Erythroblast (primary cell): ENCODE results near the gene SEMA3F.

Source experiments
- DNase-seq, 2 experiments: peaks; one replicate each; lab custom pipeline; 2025; lab: John Stamatoyannopoulos, UW
- GATA1 ChIP-seq: IDR thresholded peaks from 2 replicates; pipeline ENCODE4 v1.6.1; 2011; ENCODE audit warnings: low read depth, mild to moderate bottlenecking, control low read depth, low read length, moderate library complexity
- POLR2A ChIP-seq: IDR thresholded peaks from 2 replicates; pipeline ENCODE4 v1.6.1; 2011; ENCODE audit warnings: mild to moderate bottlenecking, low read length

SEMA3F gene

DNA sequence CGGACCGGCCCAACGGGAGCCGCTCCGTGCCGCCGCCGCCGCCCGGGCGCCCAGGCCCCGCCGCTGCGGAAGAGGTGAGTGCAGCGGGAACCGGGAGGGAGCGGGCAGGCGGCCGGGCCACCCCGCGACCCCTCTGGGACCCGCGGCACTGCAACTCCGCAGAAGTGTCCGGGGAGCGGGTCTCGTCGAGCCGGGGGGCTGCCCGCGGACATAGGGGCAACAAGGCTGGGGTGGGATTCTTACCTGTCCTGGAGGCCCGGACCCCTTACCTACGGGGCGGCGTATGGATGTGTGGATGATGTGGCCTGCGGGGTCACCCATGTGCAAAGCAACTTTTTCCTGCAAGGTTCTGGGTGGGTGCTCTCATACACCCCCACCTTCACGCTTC, 361 bp downstream of the SEMA3F start:
- DNase-seq, result no peak
- no peak for TF ChIP-seq POLR2A

DNA sequence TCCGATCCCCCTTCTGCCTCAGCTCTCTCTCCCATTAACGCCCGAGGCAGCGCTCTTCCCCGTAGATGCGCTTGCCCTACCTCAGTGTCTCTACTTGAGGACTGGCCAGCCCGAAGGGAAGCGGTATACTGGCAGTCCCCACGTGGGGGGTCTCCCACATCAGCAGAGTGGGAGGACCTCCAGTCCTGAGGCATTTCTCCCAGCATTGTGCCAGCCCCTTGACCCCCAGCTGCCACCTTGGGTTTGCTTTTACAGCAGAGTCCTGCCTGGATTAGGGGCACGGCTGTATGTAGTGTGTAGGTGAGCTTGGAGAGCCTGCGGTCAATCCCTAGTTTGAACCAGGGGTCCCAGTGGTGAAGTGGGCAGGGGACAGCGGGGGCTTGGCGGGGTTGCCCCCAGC, 767 bp downstream of the SEMA3F start:
- DNase-seq, result no peak
- no peak for TF ChIP-seq POLR2A
- TF ChIP-seq GATA1, result no peak

DNA sequence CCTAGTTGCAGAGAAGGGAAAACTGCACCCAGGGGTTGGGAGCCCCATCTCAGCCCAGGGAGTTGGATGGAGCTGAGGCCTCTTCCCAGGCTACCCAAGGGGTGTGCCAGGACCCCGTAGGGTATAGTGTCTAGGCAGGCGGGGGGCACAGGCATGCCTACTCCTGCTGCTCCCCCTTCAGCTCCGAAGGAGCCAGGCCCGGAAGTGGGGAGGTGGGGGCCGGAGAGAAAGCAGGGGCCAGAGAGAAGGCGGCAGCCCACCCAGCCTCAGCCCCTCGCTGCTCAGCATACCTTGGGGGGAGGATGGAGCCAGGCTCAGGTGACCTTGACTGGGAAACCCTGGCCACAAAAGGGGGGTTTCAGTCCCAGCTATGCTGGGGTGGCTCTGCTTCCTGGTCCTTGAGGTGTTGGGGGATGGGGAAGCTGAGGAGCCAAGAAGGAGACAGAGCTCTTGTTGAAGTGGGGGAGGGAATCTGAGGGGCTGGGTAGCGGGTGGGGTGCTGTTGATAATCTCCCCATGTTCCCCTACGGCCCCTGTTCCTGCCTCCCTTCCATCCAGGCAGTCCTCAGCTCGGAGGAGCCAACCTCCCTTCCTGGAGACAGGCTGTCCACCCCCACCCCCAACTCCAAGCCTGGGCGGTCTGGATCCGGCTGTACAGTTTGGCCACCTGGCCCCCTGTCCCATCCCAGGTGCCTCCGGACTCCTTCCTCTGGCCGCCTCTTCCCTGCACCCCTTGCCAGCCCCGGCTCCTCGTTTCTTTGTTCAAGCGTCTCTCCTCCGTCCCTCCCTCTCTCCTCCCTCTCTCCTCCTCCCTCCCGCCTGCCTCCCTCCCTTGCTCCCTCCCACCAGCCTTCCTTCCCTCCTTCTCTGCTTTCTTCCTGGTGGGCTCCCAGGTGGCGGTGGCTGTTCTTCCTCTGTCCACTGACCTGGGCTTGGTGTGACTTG, 1.7 kb downstream of the SEMA3F start:
- DNase-seq, result no peak
- no peak for TF ChIP-seq GATA1
- no peak for TF ChIP-seq POLR2A

DNA sequence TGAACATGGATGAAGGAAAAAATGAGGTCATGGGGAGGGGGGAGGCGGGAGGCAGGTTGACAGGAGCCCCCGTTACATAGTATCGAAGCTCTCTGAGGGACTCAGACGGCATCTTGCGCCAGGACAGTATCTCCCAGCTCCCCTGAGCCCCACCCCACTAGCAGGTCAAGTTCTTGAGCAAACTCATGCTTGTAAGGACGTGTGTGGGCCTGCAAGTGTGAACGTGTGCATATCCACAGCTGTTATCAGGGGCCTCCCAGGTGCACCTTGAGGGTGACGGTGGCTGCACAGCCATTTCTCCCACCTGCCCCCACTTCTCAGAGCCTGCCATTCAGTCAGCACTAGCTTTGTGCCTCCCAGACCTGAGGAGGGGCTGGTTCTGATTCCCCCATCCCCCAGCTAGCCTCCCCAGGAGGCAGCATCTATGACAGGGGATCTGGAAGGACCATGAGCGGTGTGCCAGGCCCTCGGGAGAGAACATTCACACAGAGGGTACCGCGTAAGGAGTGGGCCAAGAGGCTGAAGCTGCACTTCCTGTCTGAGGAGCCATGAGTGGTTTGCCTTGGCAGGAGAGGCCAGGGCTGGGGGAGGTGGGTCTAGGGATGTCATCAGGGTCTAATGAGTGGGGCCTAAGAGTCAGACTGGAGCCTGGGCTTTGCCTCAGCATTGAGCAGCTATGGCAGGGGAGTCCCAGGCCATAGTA, 2.9 kb downstream of the SEMA3F start:
- TF ChIP-seq POLR2A (no peak), GATA1 (no peak)
- DNase-seq, result no peak

DNA sequence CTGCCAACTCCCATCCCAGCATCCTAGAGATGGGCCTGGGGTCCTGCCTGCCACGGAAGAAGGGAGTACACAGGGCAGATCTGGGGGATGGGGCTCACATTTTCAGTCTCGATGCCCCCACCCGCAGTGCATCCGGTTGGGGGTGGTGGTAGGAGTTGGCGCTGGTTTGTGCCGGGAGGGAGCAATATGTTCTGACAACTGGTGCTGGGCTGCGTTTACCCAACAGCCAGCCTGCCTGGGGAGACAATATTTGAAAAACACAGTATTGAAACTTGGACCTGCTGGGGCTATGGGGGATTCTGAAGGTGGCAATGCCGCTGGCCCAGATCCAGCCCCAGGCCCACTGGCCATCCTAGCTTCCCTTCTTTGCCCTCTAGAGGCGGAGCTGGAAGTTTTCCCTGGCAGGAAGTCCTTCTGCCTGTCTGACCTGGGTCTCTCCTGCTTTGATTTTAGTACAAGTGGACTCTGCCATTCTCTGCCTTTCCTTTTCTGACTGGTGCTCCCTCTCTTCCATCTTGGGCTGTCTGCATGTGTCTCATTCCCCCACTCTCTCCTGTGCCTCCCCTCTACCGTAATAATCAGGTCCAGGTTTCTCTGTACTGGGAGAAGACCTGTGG, 3.5 kb downstream of the SEMA3F start:
- DNase-seq, result no peak
- no peak for TF ChIP-seq GATA1
- TF ChIP-seq POLR2A, result no peak

DNA sequence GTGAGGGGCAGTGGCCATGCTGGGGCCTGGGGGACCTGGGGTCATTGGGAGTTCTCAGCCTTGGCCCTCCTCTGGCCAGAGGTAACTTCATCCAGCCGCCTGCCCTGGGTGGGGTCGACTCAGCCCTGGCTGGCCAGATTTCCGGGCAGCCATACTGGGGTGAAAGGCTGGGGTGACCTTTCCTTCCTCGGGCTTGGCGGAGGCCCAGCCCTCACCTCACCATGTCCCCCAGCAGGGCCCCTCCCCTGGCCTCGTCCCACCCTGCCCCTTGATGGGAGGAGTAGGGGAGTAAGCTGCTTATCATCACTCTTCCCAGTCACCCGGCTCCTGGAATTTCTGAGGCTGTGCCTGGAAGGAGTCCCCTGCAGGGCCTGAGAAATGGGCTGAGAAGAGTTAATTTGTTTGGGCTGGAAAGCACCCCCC, 5.4 kb downstream of the SEMA3F start:
- DNase-seq, result no peak
- no peak for TF ChIP-seq POLR2A
- no peak for TF ChIP-seq GATA1

DNA sequence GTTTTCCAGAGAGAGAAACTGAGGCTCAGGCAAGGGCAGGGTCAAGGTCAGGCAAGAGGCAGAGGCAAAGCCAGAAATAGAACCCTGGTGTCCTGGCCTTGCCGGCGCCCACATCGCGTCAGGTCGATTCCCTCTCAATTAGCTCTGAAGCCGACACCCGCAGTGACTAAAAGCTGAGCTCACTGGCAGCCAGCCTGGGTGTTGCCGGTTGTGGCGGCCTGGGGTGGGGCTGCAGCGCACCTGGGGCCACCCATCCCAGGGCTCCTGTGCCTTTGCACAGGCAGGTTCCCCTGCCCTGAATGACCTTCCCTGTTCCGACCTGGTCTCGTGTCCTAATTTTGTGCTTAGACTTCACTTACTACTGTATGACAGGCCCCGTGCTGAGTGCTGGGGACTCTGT, 6.2 kb downstream of the SEMA3F start:
- no peak for DNase-seq
- no peak for TF ChIP-seq POLR2A
- no peak for TF ChIP-seq GATA1

DNA sequence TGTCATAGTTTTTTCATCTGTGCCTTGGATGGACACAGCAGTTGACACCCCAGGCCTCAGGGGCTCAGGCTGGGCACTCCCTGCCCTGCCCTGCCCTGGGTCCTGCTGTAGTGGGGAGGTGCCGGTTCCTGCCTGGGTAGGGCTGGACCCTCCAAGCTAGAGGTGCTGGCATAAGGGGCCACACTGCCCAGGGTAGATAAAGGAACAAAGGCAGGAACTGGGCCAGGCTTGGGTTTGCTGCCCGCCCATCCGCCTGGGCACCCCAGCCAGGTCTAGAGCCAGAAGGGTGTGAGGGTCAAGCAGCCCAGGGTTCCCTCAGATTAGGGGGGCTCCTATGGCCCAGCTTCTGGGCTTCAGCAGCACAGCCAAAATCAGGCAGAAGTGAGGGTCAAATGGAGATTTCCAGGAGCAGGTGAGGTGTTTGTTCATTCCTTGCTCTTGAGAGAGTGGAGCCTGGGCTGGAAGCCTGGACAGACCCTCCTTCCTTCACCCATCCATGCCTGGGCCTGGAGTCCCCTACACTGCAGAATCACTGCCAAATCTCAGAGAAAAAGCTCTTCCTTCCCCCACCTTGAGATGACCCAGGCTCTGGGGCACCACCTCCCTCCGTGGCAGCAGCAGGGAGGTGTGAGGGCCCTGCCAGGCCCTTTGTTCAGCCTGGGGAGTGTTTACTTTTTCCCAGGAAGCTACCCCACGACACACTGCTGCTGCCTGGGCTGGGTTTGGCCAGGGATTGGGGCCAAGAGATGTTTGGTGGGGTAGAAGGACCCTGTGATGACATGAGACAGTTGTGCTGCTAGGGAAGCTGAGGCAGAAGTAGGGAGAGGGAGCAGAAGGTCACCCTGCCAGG, 7.1 kb downstream of the SEMA3F start:
- TF ChIP-seq GATA1 (no peak), POLR2A (no peak)
- DNase-seq, result no peak

DNA sequence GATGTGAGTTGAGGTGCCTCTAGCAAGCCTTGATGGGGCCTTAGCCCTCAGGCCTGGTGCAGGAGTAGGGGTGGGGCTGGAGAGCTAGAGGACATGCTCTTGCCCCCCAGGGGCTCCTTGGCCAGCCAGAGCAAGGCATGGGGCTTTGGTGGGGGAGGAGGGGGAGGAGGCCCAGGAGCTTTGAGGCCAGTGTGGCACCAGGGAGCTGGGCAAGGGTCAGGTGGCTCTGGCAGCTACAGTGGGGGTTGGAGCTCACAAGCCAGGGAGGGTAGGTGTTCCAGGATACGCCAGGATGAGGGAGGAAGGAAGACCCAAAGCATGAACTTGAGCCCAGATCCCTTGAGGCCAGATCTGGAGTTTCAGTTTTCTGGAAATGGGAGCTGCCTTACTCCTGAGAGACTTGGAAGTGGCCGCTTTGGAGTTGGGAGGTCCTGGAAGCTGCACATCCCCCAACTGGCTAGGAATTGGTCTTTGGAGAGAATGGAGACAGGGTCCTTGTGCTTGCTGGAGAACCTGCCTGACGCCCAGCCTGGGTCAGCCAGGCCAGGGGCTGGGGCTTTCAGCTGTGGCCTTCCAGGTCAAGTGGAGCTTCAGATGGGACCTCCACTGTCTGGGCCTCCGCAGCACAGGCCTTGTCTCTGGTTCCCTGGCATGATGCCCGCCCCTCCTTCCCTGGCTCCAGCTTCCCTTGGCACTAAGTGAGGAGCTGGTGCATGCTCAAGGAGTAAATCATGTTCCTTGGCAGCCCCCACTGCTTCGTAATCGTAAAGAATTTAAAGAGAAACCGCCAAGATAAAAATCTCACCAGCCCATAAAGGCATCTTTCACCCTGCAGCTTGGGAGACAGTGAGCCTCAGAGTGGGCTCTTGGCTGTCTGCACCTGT, 8.7 kb downstream of the SEMA3F start:
- DNase-seq, result no peak
- TF ChIP-seq GATA1, result no peak
- no peak for TF ChIP-seq POLR2A

DNA sequence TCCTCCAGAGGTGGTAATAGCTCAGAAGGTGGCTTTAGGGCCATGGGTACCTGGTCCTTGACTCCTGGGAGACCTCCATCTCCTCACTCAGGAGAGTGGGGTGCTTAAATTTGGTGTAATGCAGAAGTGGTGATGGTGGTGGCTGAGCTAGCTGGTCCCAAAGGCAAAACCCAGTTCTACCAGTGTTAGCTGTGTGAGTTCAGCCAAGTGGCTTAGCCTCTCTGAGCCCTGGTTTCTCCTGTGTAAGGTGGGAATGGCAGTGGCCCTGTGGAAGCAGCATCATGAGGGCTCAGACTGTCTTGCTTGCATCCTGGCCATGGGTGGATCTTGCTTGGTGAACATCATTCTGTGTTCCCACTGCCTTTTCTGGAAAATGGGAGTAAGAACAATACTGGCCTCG, 9.4 kb downstream of the SEMA3F start:
- TF ChIP-seq POLR2A, result no peak
- no peak for TF ChIP-seq GATA1
- no peak for DNase-seq

DNA sequence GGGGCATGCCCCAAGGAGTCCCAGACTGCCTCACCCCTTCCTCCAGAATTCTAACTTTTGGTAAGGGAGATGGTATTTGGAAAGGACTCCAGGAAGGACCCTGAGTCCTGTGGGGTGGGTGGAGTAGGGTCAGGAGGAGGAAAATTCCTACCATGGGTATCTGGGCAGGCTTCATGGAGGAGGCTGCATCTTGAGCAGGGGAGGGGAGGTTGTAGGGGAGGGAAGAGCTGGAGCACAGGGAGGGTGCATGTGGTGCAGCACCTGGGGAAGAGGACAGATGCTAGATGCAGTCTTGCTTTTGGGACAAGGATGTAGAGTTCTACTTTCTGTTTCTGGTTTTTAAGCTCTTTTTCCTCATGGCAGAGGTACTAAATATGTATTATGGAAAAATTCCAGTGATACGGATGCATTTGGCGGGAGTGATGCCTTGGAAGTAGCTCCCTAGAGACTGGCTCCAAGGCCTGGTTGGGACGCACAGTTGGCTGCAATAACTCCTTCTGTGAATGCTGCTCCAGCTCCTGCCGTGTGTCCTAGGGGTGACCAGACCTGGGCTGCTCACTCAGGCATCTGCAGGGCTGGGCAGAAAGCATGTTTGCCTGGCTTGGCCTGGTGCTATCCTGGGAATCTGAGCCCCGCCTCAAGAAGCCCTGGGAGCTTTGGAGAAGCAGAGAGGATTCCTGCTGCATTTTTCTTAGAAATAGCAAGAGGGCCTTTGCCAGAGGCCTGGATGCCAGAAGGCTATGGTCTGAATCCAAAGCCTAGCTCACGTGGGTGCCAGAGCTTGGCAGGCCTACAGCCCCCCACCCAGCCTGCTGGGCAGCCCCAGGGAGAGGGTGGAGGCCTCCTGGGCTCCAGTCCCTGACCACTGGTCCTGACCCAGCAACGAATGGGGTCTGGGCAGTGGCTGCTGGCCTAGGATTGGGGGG, 10.1 kb downstream of the SEMA3F start:
- TF ChIP-seq GATA1 (no peak), POLR2A (no peak)
- DNase-seq, result no peak
